Putamen (tissue), 1 donor: ENCODE results near the gene GALNT18.
A peak's percentile ranks its signal among the peaks of the same experiment; 100 is the strongest.

Source experiments
- DNase-seq: peaks from one replicate; pipeline ENCODE4 v3.0.0-alpha.2; 2016; ENCODE audit warnings: low spot score

GALNT18 gene

DNA sequence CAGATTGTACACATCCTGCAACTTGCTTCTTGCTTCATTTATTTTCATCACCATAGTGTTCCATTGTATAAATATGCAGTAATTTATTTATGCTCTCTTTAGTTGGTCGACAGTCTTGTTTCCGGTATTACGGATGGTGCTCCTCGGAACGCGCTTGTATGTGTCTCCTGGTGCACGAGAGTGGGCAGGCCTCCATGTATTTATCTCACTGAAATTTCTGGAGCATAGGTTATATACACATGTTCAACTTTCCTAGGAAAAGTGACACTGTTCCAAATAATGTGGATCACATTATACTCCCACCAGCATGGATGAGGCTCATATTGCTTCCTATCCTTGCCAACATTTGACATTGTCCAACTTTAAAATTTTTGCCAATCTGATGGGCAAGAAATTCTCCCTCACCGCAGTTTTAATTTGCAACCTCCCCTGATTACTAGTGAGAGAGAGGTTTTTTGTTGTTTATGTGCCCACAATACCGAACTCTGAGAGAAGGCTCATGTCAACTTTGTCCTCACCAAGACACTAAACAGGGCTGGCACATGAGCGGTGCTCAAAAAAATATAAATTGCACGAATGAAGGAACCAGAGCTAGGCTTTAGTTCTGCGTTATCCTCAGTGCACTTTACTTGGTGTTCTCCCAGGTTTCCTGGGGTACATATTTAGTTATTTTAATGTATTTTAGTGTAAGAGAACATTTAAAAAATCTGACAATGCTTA, 272.5 kb downstream of the GALNT18 start:
- DNase-seq: no peak

DNA sequence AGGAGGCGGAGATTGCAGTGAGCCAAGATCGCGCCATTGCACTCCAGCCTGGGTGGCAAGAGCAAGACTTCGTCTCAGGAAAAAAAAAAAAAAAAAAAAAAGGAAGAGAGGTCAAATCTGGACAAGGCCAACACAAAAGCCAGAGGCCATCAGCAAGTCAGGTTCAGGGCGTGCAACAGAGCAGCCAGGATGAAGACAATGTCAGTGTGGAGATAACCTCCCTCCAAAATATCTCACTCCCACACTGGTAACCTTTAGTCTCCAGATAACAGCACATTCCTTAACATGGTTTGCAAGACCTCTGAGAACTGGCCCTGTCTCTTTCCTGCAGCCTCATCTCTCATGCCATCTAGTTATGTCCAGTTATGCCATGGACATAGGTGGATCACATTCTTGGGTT, 273.5 kb downstream of the GALNT18 start:
- DNase-seq: no peak

DNA sequence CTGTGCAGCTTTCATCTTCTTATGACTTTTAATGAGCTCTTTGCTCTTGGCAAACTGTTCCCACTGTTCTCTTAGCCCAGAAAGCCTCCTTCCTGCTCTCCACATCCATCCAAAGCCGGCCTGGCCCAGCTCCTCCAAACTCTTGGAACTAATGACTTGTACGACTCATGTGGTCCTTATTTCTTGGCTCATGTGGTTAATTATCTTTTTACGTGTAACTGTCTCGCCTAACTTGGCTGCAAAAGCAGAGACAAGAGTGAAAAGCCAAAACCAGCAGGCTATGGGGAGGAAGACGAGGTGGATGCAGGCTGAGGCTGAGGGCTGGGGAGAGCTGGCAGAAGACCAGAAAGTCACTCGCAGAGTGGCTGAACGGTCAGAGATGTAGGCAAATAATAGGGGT, 274.2 kb downstream of the GALNT18 start:
- no peak for DNase-seq

DNA sequence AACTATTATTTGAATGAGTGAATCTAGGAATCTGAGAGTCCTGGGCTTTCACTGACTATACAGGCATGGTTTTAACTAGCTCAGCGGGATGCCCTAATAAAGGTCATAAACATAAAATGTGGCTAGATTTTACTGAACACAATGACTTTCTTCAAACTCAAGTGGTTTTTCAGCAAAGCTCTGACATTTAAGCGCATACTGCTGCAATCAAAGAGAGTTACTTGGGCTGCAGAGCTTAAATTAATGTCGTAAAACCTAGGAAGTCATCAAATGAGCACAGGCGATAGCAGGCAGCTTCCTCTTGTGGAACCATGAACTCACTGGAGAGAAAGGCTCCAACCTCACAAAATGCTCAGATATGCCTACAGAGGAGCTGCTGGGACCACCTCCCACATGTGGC, 275.5 kb downstream of the GALNT18 start:
- DNase-seq: no peak

DNA sequence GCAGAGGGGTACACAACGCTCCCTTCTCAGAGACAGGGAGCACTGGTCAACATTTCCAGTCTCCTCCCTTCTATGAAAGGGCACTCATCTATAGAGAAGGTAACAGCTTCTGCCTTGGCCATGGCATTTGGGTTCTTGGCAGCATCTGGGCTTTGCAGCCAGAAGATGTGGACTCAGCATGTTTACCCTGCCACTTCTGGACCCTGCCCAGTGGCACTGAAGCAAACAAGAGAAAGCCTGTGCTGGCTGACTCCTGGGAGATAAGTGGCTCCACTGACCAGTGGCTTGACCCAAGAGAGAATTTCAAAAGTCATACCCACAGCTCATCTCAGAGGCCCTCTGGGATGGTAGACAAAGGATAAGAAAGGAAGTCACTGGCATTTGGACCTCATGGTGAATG, 276.7 kb downstream of the GALNT18 start:
- no peak for DNase-seq

DNA sequence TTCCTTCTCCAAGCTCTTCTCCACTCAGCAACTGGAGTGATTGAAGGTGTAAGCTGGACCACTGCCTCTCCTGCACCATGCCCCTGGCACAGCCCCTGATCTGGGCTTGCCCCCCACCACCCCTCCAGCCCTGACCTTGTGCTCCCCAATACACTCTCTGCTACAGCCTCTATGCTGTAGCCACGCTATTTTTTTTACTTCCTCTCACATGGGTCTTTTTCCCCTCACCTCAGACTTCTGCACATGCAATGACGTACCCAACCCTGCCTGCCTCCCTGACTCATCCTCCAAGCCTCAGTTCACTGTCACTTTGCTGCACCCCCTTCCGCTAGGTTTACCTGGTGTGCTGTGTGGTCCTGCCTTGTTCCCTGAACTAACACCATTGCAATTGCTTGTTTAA, 277.8 kb downstream of the GALNT18 start:
- no peak for DNase-seq

DNA sequence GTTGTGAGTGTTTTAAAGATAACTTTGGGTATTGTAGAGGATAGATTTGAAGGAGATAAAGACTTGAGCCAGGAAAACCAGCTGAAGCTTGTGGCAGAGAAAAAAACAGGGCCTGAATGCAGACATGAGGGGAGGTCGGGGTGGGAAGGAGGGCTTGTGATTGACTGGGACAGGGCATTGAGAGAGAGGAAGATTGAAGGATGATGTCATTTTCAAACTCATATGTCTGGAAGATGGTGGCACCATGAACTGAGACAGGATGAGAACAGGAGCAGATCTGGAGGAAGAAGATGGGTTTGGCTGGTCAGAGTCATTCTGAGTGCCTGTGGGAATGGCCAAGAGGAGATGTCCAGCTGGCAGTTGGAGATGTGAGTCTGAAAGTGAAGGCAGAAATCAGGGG, 283.5 kb downstream of the GALNT18 start:
- no peak for DNase-seq

DNA sequence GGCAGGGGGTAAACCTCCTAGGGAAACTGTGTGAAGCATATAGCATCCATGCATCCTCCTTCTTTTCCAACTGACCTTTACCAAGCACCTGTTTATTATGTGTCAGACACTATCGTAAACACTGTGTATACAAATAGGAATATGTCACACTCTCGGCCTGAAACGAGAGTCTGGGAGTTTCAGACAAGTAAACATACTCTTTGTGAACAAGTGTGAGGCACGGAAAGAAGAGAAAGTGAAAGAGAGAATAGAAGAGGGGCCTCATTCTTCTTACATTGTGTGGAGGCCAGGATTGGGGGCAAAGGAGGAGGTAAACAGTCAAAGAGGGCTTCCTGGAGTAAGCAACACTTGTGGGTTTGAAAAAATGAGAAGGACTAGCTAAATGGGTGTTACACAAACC, 285.1 kb downstream of the GALNT18 start:
- no peak for DNase-seq

DNA sequence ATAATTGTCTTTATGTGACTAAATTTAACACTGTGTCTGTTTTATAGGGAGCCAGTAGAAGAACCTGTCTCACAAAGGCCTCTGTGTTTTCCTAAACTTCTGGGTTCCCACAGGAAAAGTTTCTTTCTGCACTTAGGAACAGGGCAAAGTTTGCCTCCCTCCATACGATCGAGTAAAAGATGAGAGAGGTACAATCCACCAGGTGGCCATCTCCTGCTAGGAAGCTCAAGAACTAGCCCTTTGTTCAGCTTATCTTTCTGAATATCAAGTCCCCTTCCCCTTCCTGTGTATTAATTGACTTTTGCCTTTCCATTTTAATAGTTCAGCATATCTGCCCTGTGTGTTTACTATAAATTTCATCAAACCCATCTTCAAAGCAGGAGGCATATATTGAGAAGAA, 286.8 kb downstream of the GALNT18 start:
- no peak for DNase-seq

DNA sequence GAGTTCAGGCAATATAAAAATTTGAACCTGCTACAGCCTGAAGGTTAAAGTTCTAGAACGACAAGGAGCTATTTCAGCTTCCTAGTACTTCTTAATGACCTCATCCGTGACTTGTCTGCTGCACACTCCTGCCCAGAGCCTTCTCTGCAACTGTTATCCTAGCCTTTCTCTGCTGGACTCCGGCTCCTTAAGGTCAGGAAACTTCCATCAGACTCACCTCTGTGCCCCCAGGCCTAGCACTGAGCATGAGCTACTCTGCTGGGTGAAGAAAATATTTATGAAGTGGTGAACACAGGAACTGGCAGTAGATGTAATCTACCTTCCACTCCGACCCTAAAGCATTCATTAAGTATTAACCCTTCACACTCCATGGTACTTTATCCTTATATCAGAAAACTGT, 287.2 kb downstream of the GALNT18 start:
- no peak for DNase-seq

DNA sequence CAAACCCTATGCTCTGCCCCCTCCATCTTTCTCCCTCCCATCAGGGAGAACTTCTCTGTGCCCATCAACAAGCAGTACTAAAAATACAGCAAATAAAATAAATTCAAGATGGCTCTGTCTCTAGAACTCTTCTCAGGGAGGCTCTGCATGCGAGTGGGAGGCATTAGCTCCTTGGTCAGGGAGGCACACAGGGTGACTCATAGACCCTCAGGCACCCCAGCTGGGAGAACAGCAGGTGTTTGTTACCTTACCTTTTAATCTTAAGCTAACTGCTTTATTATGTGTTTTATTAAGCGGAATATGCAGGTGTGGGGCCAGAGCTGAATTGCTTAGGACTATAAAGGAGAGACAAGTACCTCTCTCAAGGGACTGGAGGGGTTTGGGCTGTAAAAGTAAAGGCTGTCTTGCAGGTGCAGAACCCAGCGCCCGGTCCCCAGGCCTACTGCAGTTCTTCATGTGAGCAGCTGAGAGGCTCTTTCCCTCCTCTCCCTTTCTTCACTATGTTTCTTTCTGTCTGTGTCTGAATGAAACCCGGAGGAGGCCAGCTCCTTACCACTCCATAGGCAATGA, 289.6 kb downstream of the GALNT18 start:
- DNase-seq: no peak

DNA sequence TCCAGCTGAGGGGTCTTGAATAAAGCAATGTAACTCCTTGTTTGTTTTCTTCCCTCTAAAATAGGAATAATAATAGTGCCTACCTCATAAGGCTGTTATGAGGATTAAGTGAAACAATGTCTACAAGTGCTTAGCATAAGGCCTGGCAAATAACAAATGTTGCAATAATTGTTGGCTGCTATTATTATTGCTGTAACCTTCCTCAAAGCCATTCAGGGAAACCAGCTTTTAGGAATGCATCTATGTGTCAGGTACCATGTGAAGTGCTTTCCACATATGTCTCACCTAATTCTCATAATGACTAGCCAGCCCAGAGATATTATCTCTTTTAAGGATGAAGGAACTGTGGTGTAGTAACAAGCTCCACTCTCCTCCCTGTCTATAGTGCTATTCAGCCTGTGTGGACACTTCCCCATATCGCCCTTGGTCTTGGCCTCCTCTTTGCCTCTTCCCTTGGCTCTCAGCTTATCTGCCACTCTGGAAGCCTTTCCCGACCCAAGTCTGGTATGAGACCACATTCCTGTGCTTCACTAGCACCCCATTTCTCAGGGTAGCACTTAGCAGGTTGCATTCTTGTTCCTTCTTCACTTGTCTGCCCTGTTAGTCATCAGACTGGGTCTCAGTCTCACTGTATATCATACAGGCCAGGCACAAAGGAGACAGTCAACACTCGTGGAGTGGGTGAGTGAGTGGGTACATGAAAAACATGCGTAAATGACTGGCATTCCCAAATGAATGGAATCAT, 292.6 kb downstream of the GALNT18 start:
- no peak for DNase-seq

DNA sequence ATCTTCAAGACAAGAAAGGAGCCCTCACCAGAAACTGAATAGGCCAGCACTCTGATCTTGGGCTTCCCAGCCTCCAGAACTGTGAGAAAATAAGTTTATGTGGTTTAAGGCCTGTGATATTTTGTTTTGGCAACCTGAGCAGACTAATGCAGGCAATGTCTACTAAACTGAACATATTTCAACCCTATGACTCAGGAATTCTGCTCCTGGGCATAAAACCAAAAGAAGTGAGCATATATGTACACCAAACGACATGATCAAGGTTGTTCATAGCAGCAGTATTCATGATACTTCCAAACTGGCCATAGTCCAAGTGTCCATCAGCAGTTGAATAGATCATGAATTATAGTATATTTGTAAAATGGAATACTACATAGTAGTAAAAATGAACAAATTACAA, 297.7 kb downstream of the GALNT18 start:
- DNase-seq: no peak

DNA sequence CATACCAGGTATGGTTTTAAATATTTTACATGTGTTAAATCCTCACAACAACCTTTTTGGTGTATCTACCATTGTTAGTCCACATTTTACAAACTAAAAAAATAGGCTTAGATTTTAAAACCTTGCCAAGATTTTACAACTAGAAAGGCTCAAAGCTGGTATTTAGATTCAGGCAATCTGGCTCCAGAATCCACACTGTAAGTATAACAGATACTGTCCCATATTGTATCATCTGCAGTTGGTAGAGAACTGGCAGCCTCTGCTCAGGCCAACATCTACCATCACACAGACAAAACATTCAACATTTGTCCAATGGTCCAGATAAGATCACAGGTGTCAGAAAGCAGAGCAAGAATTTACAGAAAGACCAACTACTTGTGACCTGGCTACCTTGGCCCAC, 299.7 kb downstream of the GALNT18 start:
- no peak for DNase-seq

DNA sequence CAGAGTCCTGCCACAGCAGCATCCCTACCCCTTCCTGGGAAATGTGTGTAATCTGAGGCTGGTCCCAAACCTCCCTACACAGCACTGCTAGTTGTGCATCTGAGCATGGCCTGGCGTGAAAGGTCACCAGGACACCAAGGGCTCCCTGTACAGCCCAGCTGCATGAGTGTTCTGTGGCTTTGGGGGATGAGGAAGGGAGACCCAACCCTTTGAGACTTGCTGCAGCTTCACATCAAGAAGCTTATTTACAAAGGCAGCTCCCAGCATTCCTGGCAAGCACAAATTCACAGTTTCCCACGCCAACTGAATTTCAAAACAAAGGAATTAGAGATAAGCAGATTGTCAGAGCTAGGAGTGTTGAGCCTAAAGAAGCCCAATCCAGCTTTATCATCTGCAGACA, 301.0 kb downstream of the GALNT18 start:
- no peak for DNase-seq

DNA sequence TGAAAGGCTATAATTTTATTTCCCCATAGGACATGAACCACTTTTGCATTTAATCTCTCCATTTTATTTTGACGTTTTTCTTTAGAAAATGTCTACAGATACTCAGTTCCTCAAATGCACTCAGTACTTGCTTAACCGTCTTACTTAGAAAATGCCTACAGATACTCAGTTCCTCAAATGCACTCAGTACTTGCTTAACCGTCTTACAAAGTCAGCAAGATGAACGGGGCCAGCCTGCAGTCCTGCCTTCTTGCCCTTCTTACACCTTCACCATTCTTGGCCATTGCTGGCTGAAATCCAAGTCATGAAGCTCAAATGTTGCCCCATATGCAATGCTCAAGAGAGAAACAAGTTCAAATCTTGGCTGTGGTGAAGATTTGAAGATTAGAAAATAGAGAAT, 302.8 kb downstream of the GALNT18 start:
- DNase-seq: no peak

DNA sequence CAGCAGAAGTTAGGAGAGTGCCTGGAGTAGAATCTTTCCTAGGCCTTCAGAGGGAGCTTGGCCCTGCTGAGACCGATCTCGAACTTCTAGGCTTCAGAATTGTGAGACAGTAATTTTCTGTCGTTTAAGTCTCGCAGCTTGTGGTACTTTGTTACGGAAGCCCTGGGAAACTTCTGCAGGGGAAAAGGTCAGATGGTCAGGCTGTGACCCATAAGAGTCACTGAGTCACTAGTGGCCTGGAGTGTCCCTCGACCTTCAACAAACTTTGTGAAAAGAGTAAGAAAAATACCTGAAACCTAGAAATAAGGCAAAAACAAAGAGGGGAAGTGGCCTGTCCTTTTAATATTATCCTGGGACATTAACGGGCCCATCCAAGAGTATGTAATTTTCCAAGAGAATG, 303.3 kb downstream of the GALNT18 start:
- DNase-seq: no peak

DNA sequence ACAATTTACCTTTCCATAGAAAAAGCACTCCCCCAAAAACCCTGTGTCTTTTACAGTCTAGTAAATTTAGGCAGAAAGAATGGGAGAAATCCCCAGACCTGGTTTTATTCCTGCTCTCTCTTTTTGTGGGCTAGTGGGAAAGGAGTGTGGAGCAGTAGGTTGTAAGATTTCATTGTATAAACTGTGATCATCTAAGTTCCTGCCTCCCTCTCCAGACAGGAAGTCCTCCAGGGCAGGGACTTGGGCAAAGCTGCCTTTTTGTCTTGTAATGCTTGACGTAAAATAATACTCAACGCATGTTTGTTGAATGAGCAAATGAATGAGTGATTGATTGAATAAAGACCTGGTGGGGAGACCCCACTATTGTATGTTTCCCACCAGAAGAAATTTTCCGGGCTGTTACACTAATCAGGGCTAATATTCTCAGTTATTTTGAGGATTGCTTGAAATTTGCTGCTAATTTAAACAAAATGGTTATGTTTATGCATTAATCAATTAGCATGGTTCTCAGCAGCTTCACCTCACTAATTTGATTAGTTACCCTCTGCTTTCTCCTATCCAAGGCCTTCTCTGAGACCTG, 305.1 kb downstream of the GALNT18 start:
- no peak for DNase-seq

DNA sequence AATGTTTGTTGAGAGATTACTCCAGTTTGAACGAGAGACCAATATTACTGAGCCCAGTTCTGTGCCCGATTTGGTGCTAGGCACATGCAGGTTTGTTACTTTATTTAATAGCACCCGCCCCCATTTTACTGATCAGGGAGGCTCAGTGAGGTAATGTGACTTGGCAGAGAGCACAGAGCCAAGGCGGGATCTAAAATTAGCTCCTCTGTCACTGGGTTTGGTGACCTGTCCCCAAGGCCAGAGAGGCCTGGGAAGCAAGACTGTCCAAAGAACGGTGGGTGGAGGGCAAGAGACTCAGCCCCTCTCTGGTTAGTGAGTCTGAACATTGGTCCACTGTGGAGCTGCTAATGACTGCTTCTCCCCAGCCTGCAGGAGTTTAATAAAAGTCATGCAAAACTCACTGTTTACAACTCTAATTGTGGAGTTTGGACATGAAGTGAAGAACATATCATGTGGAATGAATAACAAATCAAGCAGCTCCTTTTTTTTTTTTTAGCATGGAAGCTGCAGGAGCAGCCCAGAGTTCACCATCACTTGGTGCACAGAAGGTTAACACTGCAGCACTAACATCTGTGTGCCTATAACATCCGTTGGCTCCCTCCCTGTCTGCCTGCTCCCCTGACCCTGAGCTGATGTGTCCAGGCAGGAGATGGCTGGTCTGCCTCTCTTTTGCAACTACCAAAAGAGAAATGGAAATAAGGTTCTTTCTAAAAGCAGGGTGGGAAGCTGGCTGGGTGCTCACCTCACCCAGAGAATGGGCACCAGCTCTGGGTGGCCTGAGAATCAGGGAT, 307.7 kb downstream of the GALNT18 start:
- peak; percentile 13 for DNase-seq

DNA sequence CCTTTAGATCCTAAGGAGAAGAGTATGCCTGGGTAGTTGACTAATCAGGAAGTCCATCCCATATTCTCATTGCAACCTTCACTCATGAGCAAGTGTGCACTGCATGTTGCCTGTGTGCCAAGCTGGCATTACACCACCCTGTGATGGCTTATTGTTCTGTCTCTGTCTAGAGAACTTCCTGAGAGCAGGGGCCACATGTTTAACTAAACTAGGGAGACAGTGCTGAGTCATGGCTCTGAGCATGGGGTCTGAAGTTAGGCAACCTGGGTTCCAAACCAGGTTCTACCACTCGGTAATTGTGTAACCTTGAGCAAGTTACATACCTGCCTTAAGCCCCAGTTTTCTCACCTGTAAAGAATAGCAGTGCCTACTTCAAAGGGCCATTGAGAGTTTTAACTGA, 308.4 kb downstream of the GALNT18 start:
- no peak for DNase-seq

DNA sequence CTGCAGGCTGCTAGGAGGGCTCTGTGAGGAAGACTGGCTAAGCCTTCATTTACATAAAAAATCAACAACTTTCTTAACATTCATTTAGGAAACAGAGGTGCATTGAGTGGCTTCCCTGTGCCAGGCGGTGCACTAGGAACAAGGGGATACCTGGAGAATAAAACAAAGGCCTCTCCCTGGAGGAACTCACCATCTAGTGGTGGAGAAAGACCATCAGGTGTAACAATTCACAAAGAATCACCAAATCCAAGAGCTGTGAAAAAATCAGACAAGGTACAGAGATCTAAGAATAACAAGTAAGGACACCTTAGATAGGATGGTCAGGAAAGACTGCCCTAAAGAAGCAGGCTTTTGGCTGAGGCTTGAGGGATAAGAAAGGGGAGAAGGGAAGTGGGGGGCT, 309.1 kb downstream of the GALNT18 start:
- DNase-seq: no peak

DNA sequence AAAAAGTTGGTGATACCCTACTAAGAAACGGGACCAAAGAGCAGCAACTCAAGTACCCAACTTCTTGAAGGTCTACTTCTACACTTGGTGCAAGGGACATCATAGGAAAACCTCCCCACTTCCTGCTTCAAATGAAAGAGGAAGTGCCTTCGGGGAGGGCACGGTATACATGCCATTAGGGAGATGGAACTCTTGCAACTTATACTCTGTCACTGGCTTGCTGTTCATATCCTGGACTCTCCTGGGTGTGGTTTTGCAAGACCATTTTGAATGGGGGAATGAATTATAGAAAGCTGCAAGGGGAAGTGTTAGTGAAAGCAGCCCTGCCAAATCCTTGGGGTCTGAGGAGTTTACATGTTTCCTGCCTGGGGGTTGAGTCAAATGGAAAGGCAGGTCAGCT, 310.6 kb downstream of the GALNT18 start:
- no peak for DNase-seq
